Ishikawa (cell line): ENCODE results near the gene KRTAP10-1.

Experiments
- CEBPB ChIP-seq: IDR thresholded peaks from 2 replicates; pipeline ENCODE4 v1.6.1; 2012
- CREB1 ChIP-seq: IDR thresholded peaks from 2 replicates; pipeline ENCODE4 v1.6.1; 2012; ENCODE audit warnings: low read depth
- EGR1 ChIP-seq: IDR thresholded peaks from 2 replicates; pipeline ENCODE4 v1.6.1; 2012
- EP300 ChIP-seq: IDR thresholded peaks from 2 replicates; pipeline ENCODE4 v1.6.1; 2012; ENCODE audit warnings: borderline replicate concordance
- FOXM1 ChIP-seq: IDR thresholded peaks from 2 replicates; pipeline ENCODE4 v1.6.1; 2012; ENCODE audit warnings: low read depth, borderline replicate concordance
- NFIC ChIP-seq: IDR thresholded peaks from 2 replicates; pipeline ENCODE4 v1.6.1; 2012
- RAD21 ChIP-seq: IDR thresholded peaks from 2 replicates; pipeline ENCODE4 v1.6.1; 2012; ENCODE audit warnings: low read depth
- TAF1 ChIP-seq: IDR thresholded peaks from 2 replicates; pipeline ENCODE4 v1.6.1; 2012; ENCODE audit warnings: low read depth, mild to moderate bottlenecking
- TCF12 ChIP-seq: IDR thresholded peaks from 2 replicates; pipeline ENCODE4 v1.6.1; 2012; ENCODE audit warnings: low read depth
- TEAD4 ChIP-seq: IDR thresholded peaks from 2 replicates; pipeline ENCODE4 v1.6.1; 2012
- YY1 ChIP-seq: IDR thresholded peaks from 2 replicates; pipeline ENCODE4 v1.6.1; 2012; ENCODE audit warnings: low read depth
- ZBTB7A ChIP-seq: IDR thresholded peaks from 2 replicates; pipeline ENCODE4 v1.6.1; 2012; ENCODE audit warnings: low read depth
- TF ChIP-seq, protein P1 (sequence below): IDR thresholded peaks from 2 replicates; pipeline ENCODE4 v1.6.1; 2012
- TF ChIP-seq, protein P2 (sequence below): IDR thresholded peaks from 2 replicates; pipeline ENCODE4 v1.6.1; 2012; ENCODE audit warnings: low read depth, mild to moderate bottlenecking
- TF ChIP-seq, protein P3 (sequence below): IDR thresholded peaks from 2 replicates; pipeline ENCODE4 v1.6.1; 2012

Gene KRTAP10-1

DNA sequence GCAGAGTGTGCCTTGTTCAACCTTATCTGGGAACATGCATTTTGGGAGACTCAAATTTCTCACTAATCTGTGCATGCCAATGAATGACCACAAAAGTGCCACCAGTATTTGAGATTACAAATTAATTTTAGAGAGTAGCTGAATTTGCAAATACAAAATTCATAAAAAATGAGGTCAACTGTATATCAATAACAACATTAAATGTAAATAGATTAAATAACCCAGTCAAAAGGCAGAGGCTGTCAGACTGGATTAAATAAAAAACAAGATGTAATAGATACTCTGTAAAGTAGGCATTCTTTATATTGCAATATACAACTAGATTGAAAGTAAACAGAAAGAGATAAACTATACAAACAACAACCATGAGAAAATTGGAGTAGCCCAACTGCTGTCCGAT, 24.1 kb upstream of the KRTAP10-1 start:
- TF ChIP-seq EP300 (no peak), TEAD4 (no peak), RAD21 (no peak), EGR1 (no peak), CREB1 (no peak), NFIC (no peak)
- TF ChIP-seq, protein P1, sequence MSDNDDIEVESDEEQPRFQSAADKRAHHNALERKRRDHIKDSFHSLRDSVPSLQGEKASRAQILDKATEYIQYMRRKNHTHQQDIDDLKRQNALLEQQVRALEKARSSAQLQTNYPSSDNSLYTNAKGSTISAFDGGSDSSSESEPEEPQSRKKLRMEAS, result no peak

DNA sequence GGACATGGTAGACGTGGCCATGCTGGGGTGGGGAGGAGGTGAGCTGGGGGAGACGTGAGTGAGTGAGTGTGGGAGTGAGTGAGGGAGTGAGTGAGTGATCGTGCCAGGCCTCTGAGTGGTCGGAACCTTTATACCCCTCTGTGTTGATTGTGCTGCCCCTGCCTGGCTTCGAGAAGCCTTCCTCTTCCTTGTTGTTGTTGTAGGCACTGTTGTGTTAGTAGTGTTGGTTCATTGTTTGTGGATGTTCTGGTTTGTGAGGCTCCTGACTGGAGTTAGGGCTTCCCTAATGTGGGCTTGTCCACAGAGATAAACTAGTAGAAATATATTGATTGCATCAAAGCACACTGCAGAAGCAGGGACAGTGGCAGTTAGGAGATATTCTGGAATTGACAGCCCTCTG, 18.7 kb upstream of the KRTAP10-1 start, which contains the start of gene KRTAP10-3:
KRTAP10-3 (minus strand) TSS at position 101 of the 400 bp plus-strand sequence; CDS start at position 21, 80 bp downstream.
- TF ChIP-seq CREB1, result no peak
- TF ChIP-seq YY1, result no peak
- TF ChIP-seq CEBPB, result no peak
- no peak for TF ChIP-seq TCF12
- TF ChIP-seq ZBTB7A, result no peak
- TF ChIP-seq, protein P1, result no peak
- no peak for TF ChIP-seq NFIC
- no peak for TF ChIP-seq FOXM1

DNA sequence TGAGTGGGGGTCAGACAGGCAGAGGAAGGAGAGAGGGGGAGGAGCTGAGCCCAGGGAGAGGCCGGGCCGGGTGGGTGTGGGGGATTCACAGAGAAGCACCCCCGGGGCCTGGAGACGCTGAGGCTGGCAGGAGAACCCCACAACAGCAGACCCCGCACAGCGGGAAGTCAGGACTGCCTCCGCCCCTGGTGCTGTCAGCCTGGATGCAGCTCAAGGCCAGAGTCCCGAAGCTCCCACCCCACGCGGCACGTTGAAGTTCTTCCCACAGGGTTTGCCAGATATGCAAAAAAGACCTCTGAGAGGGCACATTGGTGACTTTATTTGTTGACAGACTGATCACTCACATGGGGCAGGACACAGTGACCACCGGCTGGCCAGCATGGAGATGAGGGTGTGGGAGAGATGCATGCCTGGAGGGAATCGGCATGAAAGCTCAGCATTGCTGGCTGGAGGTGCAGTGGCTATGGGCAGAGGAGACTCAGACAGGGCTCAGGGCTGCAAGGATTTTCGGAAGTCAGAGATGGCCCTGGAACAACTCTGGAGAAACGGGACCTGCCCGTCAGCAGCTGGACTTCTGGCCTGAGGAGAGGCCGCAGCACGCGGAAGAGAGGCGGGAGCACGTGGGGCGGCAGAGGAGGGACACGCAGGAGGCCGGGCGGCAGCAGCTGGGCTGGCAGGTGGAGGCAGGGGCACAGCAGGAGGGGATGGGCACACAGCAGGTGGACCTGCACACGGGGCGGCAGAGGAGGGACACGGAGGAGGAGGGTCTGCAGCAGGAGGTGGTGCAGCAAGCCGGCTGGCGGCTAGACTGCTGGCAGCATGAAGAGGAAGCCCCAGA, 17.7 kb upstream of the KRTAP10-1 start:
- TF ChIP-seq YY1 (no peak), TEAD4 (no peak), EGR1 (no peak), EP300 (no peak), CREB1 (no peak), FOXM1 (no peak), TCF12 (no peak)
- TF ChIP-seq, protein P1, result peak; percentile 77

DNA sequence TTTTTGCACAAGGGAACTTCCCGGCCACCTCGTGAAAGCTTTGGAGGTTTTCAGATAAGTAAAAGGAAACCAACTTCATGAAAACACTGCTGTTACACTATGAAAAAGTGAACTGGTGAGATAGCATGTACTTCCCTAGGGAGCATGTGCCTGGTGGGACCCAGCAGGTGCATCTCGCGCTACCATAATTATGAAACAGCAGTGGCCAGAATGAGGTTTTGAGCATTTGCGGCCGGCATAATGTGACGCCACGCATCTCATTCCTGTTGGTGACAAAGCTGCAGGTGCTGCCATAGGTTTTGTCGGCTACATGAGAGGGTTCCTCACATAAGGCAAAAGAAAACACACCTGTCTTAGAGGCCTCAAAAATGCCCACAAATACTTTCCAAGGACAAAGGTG, 16.9 kb upstream of the KRTAP10-1 start:
- no peak for TF ChIP-seq FOXM1
- no peak for TF ChIP-seq CREB1
- no peak for TF ChIP-seq ZBTB7A
- TF ChIP-seq EGR1, result no peak

DNA sequence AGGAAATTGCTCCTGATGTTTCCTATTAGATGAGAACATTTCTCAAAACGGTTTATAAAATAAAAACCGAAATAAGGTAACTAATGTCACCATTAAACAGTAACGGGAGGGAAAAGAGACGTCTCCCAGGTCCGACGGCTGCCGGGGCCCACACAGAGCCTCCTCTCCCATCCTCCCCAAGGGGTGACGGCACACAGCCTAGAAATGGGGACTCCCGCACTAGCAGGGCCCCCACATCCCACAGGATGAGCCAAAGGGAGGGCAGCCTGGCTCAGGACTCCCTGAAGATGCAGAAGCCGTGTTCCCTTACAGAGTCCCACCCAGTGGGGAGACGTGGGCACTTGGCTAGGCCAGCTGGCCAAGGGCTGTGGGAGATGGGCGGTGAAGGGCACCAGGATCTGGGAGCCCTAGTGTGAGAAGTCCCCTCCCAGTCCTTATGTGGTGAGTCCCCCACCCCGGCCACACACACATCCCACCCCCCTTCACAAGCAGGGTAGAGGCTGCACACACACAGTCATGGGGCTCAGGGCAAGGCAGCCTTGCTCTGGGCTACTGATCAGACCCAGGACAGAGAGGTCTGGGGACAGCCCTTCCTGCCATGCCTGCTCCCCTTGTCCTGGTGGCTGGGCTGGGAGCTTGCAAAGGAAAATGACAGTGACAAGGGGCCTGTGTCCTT, 15.3 kb upstream of the KRTAP10-1 start:
- TF ChIP-seq EGR1 (no peak), FOXM1 (no peak), NFIC (no peak), EP300 (no peak), CREB1 (no peak), CEBPB (no peak), TAF1 (no peak), TEAD4 (no peak), TCF12 (no peak), YY1 (no peak), ZBTB7A (no peak), RAD21 (no peak)
- TF ChIP-seq, protein P2, sequence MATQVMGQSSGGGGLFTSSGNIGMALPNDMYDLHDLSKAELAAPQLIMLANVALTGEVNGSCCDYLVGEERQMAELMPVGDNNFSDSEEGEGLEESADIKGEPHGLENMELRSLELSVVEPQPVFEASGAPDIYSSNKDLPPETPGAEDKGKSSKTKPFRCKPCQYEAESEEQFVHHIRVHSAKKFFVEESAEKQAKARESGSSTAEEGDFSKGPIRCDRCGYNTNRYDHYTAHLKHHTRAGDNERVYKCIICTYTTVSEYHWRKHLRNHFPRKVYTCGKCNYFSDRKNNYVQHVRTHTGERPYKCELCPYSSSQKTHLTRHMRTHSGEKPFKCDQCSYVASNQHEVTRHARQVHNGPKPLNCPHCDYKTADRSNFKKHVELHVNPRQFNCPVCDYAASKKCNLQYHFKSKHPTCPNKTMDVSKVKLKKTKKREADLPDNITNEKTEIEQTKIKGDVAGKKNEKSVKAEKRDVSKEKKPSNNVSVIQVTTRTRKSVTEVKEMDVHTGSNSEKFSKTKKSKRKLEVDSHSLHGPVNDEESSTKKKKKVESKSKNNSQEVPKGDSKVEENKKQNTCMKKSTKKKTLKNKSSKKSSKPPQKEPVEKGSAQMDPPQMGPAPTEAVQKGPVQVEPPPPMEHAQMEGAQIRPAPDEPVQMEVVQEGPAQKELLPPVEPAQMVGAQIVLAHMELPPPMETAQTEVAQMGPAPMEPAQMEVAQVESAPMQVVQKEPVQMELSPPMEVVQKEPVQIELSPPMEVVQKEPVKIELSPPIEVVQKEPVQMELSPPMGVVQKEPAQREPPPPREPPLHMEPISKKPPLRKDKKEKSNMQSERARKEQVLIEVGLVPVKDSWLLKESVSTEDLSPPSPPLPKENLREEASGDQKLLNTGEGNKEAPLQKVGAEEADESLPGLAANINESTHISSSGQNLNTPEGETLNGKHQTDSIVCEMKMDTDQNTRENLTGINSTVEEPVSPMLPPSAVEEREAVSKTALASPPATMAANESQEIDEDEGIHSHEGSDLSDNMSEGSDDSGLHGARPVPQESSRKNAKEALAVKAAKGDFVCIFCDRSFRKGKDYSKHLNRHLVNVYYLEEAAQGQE, result no peak
- TF ChIP-seq, protein P1, result no peak
- TF ChIP-seq, protein P3, sequence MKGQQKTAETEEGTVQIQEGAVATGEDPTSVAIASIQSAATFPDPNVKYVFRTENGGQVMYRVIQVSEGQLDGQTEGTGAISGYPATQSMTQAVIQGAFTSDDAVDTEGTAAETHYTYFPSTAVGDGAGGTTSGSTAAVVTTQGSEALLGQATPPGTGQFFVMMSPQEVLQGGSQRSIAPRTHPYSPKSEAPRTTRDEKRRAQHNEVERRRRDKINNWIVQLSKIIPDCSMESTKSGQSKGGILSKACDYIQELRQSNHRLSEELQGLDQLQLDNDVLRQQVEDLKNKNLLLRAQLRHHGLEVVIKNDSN, result no peak

DNA sequence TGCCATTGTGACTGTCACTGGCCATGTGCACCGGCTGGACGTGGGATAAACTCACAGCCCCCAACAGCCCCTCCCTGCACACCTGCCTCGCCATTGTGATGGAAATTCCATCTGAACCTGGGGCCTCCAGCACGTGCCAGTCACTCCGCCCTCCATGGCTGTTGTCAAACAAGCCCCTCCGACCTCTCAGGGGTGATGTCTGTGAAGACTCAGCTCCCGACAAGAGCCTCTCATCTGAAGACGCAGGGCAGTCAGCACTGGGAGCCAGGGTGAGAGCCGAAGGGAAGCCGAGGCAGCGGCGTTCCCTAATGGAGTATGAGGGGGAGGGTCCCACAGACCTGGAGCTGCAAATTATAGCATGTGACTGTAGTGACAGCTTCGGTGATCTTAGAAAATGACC, 12.7 kb upstream of the KRTAP10-1 start:
- TF ChIP-seq TCF12, result no peak
- TF ChIP-seq CREB1, result no peak
- TF ChIP-seq TAF1, result no peak
- TF ChIP-seq, protein P3, result no peak
- TF ChIP-seq YY1, result no peak
- TF ChIP-seq EP300, result no peak
- TF ChIP-seq ZBTB7A, result no peak
- TF ChIP-seq, protein P1, result no peak
- TF ChIP-seq FOXM1, result no peak
- TF ChIP-seq, protein P2, result no peak
- no peak for TF ChIP-seq CEBPB
- no peak for TF ChIP-seq NFIC
- TF ChIP-seq RAD21, result no peak
